Activated T-cell treated with anti-CD3 and anti-CD28 coated beads, Interleukin-2, amount 50 U/mL, for 24 hours (primary cell): ENCODE measurements around the gene ZHX3.

ENCODE experiments used
- DNase-seq: peaks from one replicate; pipeline ENCODE4 v3.0.0-alpha.2; 2020
- H3K27ac Mint-ChIP-seq: 2 replicates; pipeline ENCODE4 v1.8.0; 2020; ENCODE audit warnings: mild to moderate bottlenecking, mixed read lengths
- H3K27me3 Mint-ChIP-seq: 2 replicates; pipeline ENCODE4 v1.8.0; 2020; ENCODE audit warnings: mixed read lengths
- H3K36me3 Mint-ChIP-seq: 2 replicates; pipeline ENCODE4 v1.8.0; 2020; ENCODE audit warnings: low read depth, mixed read lengths
- H3K4me1 Mint-ChIP-seq: 2 replicates; pipeline ENCODE4 v1.8.0; 2020; ENCODE audit warnings: low read depth, mixed read lengths
- H3K4me3 Mint-ChIP-seq: 2 replicates; pipeline ENCODE4 v1.8.0; 2020; ENCODE audit warnings: mild to moderate bottlenecking, moderate library complexity, mixed read lengths
- H3K9me3 Mint-ChIP-seq: 2 replicates; pipeline ENCODE4 v1.8.0; 2020; ENCODE audit warnings: mixed read lengths

The ZHX3 gene, protein sequence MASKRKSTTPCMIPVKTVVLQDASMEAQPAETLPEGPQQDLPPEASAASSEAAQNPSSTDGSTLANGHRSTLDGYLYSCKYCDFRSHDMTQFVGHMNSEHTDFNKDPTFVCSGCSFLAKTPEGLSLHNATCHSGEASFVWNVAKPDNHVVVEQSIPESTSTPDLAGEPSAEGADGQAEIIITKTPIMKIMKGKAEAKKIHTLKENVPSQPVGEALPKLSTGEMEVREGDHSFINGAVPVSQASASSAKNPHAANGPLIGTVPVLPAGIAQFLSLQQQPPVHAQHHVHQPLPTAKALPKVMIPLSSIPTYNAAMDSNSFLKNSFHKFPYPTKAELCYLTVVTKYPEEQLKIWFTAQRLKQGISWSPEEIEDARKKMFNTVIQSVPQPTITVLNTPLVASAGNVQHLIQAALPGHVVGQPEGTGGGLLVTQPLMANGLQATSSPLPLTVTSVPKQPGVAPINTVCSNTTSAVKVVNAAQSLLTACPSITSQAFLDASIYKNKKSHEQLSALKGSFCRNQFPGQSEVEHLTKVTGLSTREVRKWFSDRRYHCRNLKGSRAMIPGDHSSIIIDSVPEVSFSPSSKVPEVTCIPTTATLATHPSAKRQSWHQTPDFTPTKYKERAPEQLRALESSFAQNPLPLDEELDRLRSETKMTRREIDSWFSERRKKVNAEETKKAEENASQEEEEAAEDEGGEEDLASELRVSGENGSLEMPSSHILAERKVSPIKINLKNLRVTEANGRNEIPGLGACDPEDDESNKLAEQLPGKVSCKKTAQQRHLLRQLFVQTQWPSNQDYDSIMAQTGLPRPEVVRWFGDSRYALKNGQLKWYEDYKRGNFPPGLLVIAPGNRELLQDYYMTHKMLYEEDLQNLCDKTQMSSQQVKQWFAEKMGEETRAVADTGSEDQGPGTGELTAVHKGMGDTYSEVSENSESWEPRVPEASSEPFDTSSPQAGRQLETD

DNA sequence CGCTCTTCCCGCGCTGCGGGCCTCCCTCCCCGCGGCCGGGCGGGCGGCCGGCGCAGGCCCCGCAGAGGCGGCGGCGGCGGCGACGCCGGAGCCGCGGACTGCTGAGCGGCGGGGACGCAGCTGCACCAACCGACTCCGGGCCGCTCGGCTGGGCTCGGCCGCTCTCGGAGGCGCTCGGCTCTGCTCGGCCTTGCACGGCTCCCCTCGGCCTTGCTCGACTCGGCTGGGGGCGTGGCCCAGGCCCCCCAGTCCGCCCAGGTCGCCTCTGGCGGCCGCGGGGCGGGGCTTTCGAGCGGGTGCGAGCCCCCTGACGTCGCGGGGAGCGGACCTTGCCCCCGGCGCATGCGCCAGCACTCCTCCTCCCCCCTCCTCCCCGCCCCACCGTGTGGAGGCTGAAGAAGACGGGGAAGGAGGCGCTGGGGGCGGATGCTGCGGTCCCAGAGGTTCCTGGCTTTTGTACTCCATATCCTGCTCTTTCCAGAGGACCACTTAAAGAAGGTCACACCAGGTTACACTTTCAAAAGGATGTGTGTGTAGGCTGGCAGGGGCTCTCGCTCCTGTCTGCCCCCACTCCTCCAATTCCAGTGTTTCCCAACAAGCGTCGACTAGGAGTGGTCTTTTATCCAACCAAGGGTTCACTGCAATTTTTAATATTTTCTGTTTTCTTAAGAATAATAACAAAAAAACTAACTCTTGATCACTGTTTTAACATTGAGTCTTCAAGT is at the start of gene ZHX3:
Gene ZHX3, minus strand, starts transcription at position 186 of the 725 bp plus-strand sequence. CDS start 112,815 bp downstream, outside the sequence.
- H3K27ac Mint-ChIP-seq: peak within 1 kb of the TSS; percentile 95
- H3K4me1 Mint-ChIP-seq: peaks cover 29% of the 10 kb centered on the region
- H3K9me3 Mint-ChIP-seq: no peaks in the 10 kb centered on the region
- peak within 1 kb of the TSS; percentile 87 for H3K4me3 Mint-ChIP-seq
- peak; percentile 98 for DNase-seq
- peaks cover 7% of the 10 kb centered on the region for H3K36me3 Mint-ChIP-seq
- no peaks in the 10 kb centered on the region for H3K27me3 Mint-ChIP-seq

DNA sequence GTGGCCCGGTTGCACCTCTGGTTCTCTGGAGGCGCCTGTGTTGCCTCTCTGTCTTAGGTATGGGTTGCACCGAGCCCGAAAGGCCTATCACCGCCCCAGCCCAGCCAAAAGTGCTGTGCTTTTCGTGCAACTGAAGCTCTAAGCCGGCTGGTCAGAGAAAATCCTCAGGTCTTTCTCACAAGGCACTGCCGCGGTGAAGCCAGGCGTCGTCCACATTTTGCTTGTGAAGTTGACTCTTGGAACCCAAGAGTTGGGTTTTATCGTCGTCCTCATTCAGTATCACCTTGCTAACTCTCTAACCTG is 49.8 kb upstream of the ZHX3 start:
- H3K4me3 Mint-ChIP-seq: peak overlapping the region; percentile 52
- H3K27me3 Mint-ChIP-seq: peaks cover 45% of the 10 kb centered on the region
- no peak for DNase-seq

DNA sequence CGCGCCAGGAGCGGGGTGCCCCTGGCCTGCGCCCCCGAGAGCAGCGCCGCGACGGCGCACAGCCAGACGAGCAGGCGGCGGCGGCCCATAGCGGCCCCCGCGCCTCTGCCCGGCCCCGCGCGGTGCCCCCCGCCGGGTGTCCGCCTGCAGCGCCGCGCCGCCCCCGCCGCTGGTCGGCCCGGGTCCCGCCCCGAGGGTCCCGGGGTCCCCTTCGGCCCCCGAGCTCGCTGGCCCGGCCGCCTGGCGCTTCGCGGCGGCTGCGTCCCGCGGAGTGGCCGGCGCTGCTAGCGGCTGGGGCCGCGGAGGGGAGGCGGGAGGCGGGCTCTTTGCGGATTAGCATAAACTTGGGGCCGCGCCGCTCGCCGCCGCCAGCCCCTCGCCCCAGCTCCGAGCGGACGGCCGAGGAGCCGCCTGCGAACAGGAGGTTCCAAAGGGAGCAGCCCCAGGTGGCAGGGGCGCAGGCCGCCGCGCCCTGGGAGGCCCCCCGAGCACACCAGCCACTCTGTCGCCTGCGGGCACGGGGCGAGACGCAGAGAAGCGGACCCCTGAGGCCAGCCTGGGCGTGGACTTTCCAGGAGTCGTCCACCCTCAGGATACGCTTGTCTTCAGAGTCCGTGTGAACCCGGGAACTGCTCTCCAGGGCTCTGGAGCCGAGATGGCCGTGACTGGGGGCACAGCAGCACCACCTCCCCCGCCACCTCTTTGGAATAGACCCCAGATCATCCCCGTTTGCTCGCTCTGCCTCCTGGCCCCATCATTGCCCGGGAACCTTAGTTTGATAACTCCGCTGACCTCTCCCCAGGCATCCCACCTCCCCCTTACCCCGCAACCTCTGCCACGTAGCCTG is 49.2 kb upstream of the ZHX3 start, which contains the start of gene EMILIN3:
Gene EMILIN3, minus strand, starts transcription at position 273 of the 847 bp plus-strand sequence. Its CDS starts 184 bp downstream, at position 89.
- no peak for DNase-seq
- Mint-ChIP-seq H3K27me3 (peaks cover 45% of the 10 kb centered on the region), H3K4me3 (peak within 1 kb of the TSS; percentile 52), H3K36me3 (no peaks in the 10 kb centered on the region), H3K9me3 (peaks cover 5% of the 10 kb centered on the region), H3K4me1 (peaks cover 5% of the 10 kb centered on the region), H3K27ac (no peak within 1 kb of the TSS)

More for the DNA sequence above, 49.8 kb upstream of the ZHX3 start:
- Mint-ChIP-seq H3K36me3 (no peaks in the 10 kb centered on the region), H3K4me1 (peaks cover 5% of the 10 kb centered on the region), H3K27ac (no peak overlapping the region), H3K9me3 (peaks cover 5% of the 10 kb centered on the region)

DNA sequence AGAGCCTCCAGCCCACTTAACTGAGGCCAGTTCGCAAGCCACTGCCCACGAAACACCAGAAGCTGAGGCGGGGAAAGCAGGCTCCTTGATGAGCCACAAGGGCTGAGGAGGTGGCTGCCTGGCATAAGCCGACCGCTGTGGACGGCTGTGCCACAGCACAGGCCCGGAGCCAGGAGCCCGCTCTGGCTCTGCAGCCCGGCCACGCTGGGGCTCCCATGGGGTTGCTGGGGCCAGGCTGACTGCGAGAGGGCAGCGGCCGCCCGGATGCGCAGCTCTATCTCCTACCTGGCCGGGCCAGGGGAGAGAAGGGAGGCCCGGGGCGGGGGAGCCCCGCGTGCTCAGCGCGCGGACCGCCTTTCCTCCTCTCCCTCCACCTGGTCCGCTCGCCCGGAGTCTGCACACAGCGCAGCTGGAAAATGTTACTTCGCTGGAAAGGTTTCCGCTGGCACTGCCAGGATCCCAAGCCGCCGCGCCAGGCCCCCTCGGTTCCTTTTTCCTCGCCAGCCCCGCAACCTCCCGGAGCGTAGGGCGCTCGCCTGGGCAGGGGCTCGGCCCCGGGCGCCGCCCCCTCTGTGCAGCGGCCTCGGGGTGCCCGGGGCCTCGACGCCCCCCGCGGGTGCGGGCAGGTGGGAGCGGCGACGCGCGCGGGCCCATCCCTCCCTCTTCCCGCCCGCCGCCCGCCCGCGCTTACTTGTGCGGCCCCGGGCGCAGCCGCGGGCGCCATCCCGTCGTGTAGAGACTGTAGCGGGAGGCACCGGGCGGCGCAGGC is 48.4 kb upstream of the ZHX3 start:
- Mint-ChIP-seq H3K27me3 (peaks cover 40% of the 10 kb centered on the region), H3K4me1 (peaks cover 5% of the 10 kb centered on the region), H3K27ac (no peak overlapping the region), H3K4me3 (no peak overlapping the region), H3K36me3 (no peaks in the 10 kb centered on the region), H3K9me3 (no peaks in the 10 kb centered on the region)
- no peak for DNase-seq

DNA sequence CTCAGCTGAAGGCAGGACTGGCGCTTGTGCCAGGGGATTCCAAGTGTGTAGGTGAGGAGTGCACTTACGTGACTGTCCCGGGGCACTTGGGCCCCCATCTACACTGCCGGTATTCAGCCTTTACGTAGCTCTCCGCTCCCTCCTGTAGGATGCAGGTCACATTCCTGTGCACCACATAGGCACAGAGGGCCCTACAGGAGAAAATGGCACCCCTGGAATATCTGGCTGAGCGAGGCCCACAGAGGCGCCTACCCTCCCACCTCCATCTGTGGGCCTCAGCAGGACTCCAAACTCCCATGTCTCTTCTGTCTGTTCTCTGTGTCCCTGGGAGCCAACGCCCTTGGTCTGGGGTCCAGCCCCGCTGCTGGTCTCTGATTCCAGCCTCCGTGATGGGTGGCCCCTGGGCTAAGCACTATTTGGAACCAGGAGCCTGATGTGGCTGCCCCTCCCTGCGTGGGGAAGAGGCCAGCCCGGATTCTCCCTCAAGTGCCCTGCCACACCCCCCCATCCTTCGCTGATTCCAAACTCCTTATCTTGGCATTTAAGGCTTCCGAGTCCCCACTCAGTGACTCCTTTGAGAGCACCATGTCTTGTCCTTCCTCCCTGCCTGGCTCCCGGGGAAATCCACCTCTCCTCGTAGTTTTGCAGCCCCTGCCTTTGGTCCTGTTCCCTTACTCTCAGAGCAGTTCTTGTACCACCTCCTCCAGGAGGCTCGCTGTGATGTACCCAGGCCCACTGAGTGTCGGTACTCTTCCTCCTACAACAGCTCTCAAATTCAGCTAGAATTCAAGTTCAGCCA is 47.6 kb upstream of the ZHX3 start:
- H3K4me1 Mint-ChIP-seq: peaks cover 5% of the 10 kb centered on the region
- no peaks in the 10 kb centered on the region for H3K9me3 Mint-ChIP-seq
- peaks cover 40% of the 10 kb centered on the region for H3K27me3 Mint-ChIP-seq
- DNase-seq: no peak
- H3K4me3 Mint-ChIP-seq: no peak overlapping the region
- H3K36me3 Mint-ChIP-seq: no peaks in the 10 kb centered on the region
- no peak overlapping the region for H3K27ac Mint-ChIP-seq

DNA sequence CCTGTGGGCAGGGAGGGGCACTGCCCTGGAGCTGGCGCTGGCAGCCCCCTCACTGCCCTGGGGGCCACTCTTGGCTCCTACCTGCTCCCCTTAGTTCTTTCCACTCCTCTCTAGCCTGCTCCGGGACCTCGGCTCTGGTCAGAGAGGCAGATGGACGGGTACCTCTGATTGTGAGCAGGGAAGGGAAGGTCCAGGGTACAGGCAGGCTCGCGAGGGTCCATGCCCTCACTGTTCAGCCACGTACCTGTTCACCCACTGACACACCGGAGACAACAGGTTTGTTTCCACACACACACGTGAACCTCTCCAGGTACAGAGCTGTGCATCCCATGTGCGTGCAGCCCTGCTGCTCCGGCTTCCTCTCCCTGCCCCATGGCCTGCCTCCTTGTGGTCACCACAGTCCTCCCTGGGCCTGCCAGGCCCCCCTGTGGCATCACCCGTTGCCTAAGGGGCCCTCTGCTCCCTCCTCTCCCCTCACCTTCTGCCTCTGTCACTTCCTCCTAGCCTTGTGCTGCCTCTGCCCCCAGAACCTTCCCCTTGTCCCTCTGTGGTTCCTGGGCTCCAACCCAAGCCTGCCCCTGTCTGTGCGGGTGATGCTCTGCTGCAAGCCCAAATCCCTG is 46.8 kb upstream of the ZHX3 start:
- peaks cover 33% of the 10 kb centered on the region for H3K27me3 Mint-ChIP-seq
- H3K4me1 Mint-ChIP-seq: peaks cover 3% of the 10 kb centered on the region
- no peak overlapping the region for H3K4me3 Mint-ChIP-seq
- H3K36me3 Mint-ChIP-seq: no peaks in the 10 kb centered on the region
- H3K9me3 Mint-ChIP-seq: no peaks in the 10 kb centered on the region
- no peak overlapping the region for H3K27ac Mint-ChIP-seq
- DNase-seq: no peak

DNA sequence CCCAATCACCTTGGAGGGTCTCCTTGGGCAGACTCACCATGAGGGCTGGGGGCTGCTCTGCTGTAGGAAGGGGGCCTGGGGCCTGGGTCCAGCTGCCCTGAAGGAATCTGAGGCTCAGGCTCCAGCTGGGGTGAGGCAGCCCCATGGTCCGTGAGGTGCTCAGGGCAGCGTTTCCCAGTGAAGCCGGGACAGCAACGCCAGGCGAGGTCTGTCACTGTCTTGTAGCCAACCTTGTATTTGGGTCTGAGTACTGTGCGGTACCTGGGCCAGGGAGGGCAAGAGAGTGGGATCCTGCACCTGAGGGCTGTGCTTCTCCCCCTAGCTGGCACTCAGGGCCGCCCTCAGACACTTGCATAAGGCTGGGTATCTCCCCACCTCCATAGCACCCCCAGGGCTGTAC is 46.1 kb upstream of the ZHX3 start:
- peaks cover 3% of the 10 kb centered on the region for H3K4me1 Mint-ChIP-seq
- H3K4me3 Mint-ChIP-seq: no peak overlapping the region
- H3K9me3 Mint-ChIP-seq: no peaks in the 10 kb centered on the region
- no peaks in the 10 kb centered on the region for H3K36me3 Mint-ChIP-seq
- no peak overlapping the region for H3K27ac Mint-ChIP-seq
- peaks cover 28% of the 10 kb centered on the region for H3K27me3 Mint-ChIP-seq
- no peak for DNase-seq

DNA sequence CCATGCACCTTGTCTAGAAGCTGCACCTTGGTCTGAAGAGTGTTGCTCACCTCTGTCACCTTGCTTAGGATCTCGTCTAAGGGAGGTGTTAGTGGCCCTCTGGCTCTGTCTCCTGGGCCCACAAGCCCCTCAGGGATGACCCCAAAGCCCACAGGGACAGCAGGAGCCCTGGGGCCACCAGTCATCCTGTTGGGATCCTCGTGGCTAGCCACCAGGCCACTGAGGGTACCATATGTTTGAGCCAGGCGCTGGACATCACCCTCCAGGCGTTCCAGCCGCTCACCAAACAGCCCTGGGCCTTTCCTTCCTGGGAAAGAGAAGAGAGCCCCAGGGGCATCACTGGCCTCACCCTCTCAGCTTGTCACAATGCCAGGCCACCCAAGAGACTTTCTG is 45.2 kb upstream of the ZHX3 start:
- H3K4me3 Mint-ChIP-seq: no peak overlapping the region
- peaks cover 22% of the 10 kb centered on the region for H3K27me3 Mint-ChIP-seq
- no peaks in the 10 kb centered on the region for H3K36me3 Mint-ChIP-seq
- H3K9me3 Mint-ChIP-seq: no peaks in the 10 kb centered on the region
- no peak overlapping the region for H3K27ac Mint-ChIP-seq
- DNase-seq: no peak
- peaks cover 3% of the 10 kb centered on the region for H3K4me1 Mint-ChIP-seq

DNA sequence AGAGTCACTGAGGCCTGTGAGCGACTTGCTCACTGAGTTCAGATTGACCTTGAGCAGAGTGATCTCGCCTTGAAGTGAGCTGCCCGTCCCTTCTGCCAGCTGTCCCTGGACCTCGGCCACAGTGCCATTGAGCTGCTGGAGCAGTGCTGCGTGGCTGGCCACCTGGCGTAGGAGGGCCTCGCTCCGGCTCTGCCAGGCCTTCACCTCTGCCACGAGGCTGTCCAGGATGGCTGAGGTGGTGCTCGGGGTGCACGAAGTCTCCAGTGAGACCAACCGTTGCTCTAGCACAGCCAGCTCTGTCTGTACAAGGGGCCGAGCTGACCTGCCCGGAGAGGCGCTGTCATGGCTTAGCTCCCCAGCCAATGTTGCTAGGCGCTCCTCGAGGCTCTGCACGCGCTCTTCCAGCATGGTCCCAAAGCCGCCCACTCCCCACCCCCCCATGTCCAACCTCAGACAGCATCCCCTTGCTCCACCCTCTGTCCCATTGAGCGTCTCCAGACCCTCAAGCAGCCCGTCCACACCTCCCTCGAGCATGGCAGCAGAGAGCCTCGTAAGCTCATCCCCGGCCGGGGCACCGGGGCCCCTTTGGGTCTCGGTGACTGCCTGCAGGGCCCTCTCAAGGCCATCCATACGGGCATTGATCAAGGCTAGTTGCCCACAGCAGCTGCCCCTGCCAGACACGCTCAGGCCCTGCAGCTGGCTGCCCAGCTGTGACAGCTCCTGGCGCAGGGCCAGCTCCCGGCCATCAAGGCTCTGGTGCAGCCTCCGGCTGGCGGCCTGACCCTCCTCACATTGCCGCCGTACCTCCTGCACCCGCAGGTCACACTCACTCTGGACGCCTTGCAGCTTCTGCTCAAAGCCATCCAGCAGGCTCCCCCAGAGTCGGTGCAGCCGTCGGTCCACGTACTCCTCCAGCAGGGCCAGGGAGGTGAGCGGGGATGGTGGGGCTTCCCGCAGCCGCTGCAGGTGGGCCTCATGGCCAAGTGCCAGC is 44.5 kb upstream of the ZHX3 start:
- no peak for DNase-seq
- Mint-ChIP-seq H3K27me3 (peaks cover 15% of the 10 kb centered on the region), H3K36me3 (no peaks in the 10 kb centered on the region), H3K9me3 (no peaks in the 10 kb centered on the region), H3K27ac (no peak overlapping the region), H3K4me3 (no peak overlapping the region), H3K4me1 (no peaks in the 10 kb centered on the region)

DNA sequence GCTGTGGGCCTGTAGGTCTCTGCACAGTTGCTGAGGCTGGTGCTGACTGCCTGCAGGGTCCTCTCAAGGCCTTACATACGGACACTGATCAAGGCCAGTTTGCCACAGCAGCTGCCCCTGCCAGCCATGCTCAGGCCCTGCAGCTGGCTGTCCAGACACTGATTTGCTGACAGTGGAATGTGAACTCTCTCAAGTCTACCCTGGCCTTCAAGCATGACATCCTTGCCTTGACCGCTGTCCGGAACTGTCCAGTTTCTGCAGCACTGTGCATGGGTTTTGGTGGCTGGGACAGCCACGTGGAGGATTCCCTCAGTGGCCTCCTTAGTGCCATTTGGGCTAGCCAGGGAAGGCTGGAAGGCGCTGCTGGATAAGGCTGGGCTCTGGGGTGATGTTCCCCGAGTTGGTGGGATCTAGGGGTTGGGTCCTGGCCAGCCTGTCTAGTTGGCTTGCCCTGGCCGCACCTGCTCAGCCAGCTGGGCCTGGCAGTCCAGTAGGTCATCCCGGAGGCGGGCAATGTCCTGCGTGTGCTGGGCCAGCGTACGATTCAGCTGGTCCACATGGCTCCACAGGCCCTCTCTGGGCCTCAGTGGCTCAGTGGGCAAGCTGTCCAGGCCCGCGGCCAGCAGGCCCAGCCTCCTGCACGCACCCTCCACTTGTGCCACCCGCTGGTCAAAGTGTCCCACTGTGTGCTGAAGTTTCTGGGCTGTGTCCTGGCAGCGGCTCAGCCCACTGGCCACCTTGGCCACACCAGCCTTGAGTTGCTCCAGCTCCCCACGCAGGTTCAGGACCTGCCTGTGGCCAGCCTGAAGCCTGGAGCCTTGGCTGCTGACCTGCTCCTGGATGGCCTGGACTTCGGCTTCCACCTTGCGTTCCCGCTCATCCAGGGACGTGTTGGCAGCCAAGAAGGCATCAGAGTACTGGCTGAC is 43.6 kb upstream of the ZHX3 start:
- Mint-ChIP-seq H3K9me3 (no peaks in the 10 kb centered on the region), H3K4me1 (no peaks in the 10 kb centered on the region), H3K4me3 (no peak overlapping the region), H3K27ac (no peak overlapping the region), H3K27me3 (peaks cover 13% of the 10 kb centered on the region), H3K36me3 (no peaks in the 10 kb centered on the region)
- DNase-seq: no peak
